DND-41 (cell line): ENCODE measurements around the gene MB.

Source experiments
- CTCF ChIP-seq: IDR thresholded peaks from 2 replicates; pipeline ENCODE4 v1.5.1; 2012; ENCODE audit warnings: borderline replicate concordance, low read length, moderate library complexity, mild to moderate bottlenecking; ENCODE audit not compliant: poor library complexity, severe bottlenecking; ENCODE audit errors: extremely low read depth
- EZH2 ChIP-seq: IDR thresholded peaks from 3 replicates; pipeline ENCODE4 v1.6.1; 2012; ENCODE audit warnings: borderline replicate concordance, low read depth, mild to moderate bottlenecking, moderate library complexity, low read length, inconsistent platforms; ENCODE audit not compliant: severe bottlenecking

DNA sequence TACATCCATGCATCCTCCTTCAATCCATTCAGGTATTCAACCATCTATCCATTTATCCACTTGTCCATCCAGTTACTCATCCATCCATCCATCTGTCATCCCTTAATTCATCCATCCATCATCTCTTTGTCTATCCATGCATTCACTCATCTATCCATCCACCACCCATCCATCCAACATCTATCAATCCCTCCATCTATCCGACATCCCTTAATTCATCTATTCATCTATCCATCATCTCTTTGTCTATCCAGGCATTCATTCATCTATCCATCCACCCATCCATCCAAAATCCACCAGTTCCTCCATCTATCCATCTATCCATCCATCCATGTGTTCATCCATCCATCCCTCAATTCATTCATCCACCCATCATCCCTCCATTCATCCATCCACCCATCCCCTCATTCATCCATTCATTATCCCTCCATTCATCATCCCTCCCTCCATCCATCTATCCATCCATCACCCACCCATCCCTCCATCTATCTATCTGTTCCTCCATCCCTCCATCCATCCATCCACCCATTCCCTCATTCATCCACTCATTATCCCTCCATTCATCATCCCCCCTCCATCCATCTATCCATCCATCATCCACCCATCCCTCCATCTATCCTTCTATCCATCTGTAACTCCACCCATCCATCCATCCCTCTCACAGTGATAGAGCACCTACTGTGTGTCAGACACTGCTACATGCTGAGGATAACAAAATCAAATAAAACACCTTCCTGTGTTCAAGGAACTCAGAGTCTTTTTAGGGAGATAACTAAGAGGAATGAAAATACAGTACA is 1.5 kb upstream of the MB start:
- no peak for TF ChIP-seq CTCF
- TF ChIP-seq EZH2, result no peak
